Heart left ventricle (tissue), 16 donors: Measurements from ENCODE around the gene KIF26A. TPM values are rescaled to one million over a fixed set of nuclear protein-coding genes. Genes with fewer than 3 reads are reported as not detected.

ENCODE experiments used
- ATAC-seq, 4 donors: fragments of 200-7000 bp; cut with Tn5 transposase; one replicate each; pipeline ENCODE4 v1.9.1; 2020 to 2022; ENCODE audit warnings: moderate library complexity in 4 of 4, mild to moderate bottlenecking in 3 of 4, moderate number of reproducible peaks in 1 of 4
- DNase-seq, 5 donors: peaks; one replicate each; pipeline ENCODE4 v3.0.0-alpha.2; 2020
- H3K27ac ChIP-seq, 12 donors: fragments of 200-600 bp; sonication (generic) in 4 of 12; one replicate each; pipeline versions ENCODE4 v1.5.0 to v1.8.0; 2016 to 2022; ENCODE audit warnings: mild to moderate bottlenecking in 2 of 12
- H3K27me3 ChIP-seq, 9 donors: fragments of 200-600 bp; sonication (generic) in 2 of 9; one replicate each; pipeline versions ENCODE4 v1.5.1 to v1.8.0; 2016 to 2022; ENCODE audit warnings: mild to moderate bottlenecking in 3 of 9
- H3K36me3 ChIP-seq, 9 donors: fragments of 200-600 bp; sonication (generic) in 2 of 9; one replicate each; pipeline versions ENCODE4 v1.5.0 to v1.8.0; 2018 to 2022; ENCODE audit warnings: mild to moderate bottlenecking in 2 of 9
- H3K4me1 ChIP-seq, 12 donors: fragments of 200-600 bp; sonication (generic) in 4 of 12; one replicate each; pipeline versions ENCODE4 v1.5.0 to v1.8.0; 2016 to 2022; ENCODE audit warnings: mild to moderate bottlenecking in 3 of 12
- H3K4me3 ChIP-seq, 12 donors: fragments of 200-600 bp; sonication (generic) in 4 of 12; one replicate each; pipeline versions ENCODE4 v1.5.0 to v1.8.0; 2017 to 2022; ENCODE audit warnings: mild to moderate bottlenecking in 9 of 12, moderate library complexity in 4 of 12
- H3K9me3 ChIP-seq, 12 donors: fragments of 200-600 bp; sonication (generic) in 4 of 12; one replicate each; pipeline versions ENCODE4 v1.5.0 to v1.8.0; 2016 to 2022; ENCODE audit warnings: mild to moderate bottlenecking in 1 of 12
- POLR2A ChIP-seq, 2 donors: fragments of 450-650 bp; IDR thresholded peaks; one replicate each; pipeline ENCODE4 v1.6.1; 2017; ENCODE audit warnings: antibody characterized with exemption in 2 of 2, mild to moderate bottlenecking in 2 of 2, moderate library complexity in 2 of 2
- WGBS, 4 donors: extraction: QIAGEN DNeasy Blood & Tissue Kit in 2 of 4; methylation state at CpG; one replicate each; pipeline versions ENCODE4 v1.1.5 to v1.1.7; 2013 to 2018; 5-methylcytosine and 5-hydroxymethylcytosine counted together
- intact Hi-C, 10 donors: fragments of 100-400 bp; cut with DNase I; formaldehyde crosslinking; loops; one replicate each; pipeline versions ENCODE4 v1.11.1 to v1.14.2; 2022
- polyA plus RNA-seq, 2 donors: library from polyadenylated mRNA; stranded (reverse); fragments of 200-250 nt; gene quantifications; one replicate each; pipeline ENCODE4 v1.2.3, GENCODE V29; 2013
- total RNA-seq, 9 donors: library from RNA; depleted of rRNA in 2 of 9; stranded (reverse); fragments of >200 nt in 2 of 9; fragmentation: NEBNext Ultra II Directional in 3 of 9; extraction: Animal tissue kit (Norgen Biotek cat#: 25700) in 3 of 9; gene quantifications; one replicate each; pipeline versions ENCODE4 v1.1.0 to v1.2.4, GENCODE V29; 2016 to 2023
- TF ChIP-seq, protein P1 (sequence below), 12 donors: fragments of 200-600 bp; sonication (generic) in 4 of 12; IDR thresholded peaks; one replicate each; pipeline versions ENCODE4 v1.5.0 to v1.8.0; 2018 to 2022; ENCODE audit warnings: antibody characterized with exemption in 12 of 12, mild to moderate bottlenecking in 5 of 12
- donor health status: ischemic (EF 13 %, LVEDD 7.1; RV severe dilation, severe dysfunction).
- donor health status: healthy with polysubstance abuse.
- donor health status: DM: no; HTN: yes; CAD: no.
- donor health status: DM: no; HTN: no; CAD: no.
- donor health status: ischemic (EF 25% LVEDD 6.9; RV normal size, moderate dysfunction).
- donor health status: ischemic (EF 25% LVEDD 5.7; RV mildly dilated, moderate dysfunction).
- donor health status: healthy.
- donor health status: DM: yes; HTN: yes; CAD: no.
- donor health status: ischemic (EF 35%, LVEDD 5.7; RV mildly dilated, moderate dysfunction).
- donor health status: nonischemic (EF 11% LVEDD 7.7; RV severe dilation, severe dysfunction).
- donor health status: DM: yes; HTN: yes; CAD: no.
- donor health status: PGD.
- donor health status: ischemic (EF 29% LVEDD 5.4; RV normal size, mild dysfunction).
- donor health status: nonischemic (EF 23%, LVEDD 6.1; RV moderate dilation, normal function).

Gene KIF26A
- total and polyA plus RNA-seq, 11 donors, result 4.9 to 12.6 (median 7.8) TPM

DNA sequence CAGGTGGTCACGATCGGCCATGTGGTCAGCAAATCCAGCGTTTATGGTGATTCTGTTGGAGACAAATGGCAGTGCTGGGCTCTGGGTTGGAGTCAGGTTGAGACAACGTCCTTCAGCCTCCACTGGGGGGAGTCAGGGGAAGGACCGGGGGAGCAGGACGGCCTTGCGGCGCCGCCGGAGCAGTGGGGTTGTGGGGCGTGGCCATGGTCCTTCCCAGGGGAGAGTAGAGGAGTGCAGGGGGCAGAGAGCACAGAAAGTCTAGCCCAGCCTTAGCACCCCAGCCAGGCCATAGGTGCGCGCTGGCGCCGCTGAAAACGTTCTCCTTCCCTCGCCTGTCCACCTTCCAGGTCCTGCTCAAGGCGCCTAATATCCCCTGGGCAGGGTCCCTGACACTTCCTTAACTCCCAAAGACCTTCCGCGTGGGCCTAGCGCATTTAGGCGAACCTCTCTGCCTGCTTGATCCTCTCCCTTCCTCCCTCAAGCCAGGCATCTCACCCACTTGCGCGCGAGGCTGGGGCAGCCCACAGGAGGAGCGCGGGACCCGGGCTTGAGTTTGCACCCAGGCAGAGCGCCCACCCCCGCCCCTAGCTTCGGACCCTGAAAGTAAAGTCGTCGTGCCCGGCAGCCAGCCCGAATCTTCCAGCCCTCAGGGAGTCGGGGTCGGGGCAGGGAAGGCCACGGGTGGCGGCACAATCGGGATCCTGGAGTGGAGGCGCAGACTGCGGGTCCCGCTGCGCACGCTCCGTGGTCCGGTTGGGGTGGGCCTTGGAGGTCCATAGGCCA is 3.1 kb upstream of the KIF26A start:
- H3K9me3 ChIP-seq, result no peaks in the 10 kb centered on the region
- H3K27me3 ChIP-seq, result peaks cover 8 to 66% (median 26%) of the 10 kb centered on the region in 9 donors
- no peaks in the 10 kb centered on the region for H3K36me3 ChIP-seq
- H3K27ac ChIP-seq, result no peak overlapping the region
- peak in 3 of 5 donors; percentile 33 to 59 (median 52) for DNase-seq
- WGBS, 4 donors, result 3 to 6% (median 5%) methylated on average over 26 to 47 of the region's 47 CpGs
- TF ChIP-seq, protein P1, sequence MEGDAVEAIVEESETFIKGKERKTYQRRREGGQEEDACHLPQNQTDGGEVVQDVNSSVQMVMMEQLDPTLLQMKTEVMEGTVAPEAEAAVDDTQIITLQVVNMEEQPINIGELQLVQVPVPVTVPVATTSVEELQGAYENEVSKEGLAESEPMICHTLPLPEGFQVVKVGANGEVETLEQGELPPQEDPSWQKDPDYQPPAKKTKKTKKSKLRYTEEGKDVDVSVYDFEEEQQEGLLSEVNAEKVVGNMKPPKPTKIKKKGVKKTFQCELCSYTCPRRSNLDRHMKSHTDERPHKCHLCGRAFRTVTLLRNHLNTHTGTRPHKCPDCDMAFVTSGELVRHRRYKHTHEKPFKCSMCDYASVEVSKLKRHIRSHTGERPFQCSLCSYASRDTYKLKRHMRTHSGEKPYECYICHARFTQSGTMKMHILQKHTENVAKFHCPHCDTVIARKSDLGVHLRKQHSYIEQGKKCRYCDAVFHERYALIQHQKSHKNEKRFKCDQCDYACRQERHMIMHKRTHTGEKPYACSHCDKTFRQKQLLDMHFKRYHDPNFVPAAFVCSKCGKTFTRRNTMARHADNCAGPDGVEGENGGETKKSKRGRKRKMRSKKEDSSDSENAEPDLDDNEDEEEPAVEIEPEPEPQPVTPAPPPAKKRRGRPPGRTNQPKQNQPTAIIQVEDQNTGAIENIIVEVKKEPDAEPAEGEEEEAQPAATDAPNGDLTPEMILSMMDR (IDR thresholded peaks at IDR 0.05), result peak in 6 of 12 donors; percentile 5 to 38 (median 24)
- TF ChIP-seq POLR2A (IDR thresholded peaks at IDR 0.05), result no peak
- intact Hi-C loops, result loop anchor here in 9 of 10 donors (2.0 to 10.0 kb wide), 13 partner anchors 37 to 507 kb away; no protein-coding TSS in a partner anchor
- H3K4me3 ChIP-seq, result peak overlapping the region in 2 of 12 donors; percentile 24 to 48
- ATAC-seq, result peak in 1 of 4 donors; percentile 6
- H3K4me1 ChIP-seq, result peaks cover 10 to 54% (median 24%) of the 10 kb centered on the region in 12 donors

DNA sequence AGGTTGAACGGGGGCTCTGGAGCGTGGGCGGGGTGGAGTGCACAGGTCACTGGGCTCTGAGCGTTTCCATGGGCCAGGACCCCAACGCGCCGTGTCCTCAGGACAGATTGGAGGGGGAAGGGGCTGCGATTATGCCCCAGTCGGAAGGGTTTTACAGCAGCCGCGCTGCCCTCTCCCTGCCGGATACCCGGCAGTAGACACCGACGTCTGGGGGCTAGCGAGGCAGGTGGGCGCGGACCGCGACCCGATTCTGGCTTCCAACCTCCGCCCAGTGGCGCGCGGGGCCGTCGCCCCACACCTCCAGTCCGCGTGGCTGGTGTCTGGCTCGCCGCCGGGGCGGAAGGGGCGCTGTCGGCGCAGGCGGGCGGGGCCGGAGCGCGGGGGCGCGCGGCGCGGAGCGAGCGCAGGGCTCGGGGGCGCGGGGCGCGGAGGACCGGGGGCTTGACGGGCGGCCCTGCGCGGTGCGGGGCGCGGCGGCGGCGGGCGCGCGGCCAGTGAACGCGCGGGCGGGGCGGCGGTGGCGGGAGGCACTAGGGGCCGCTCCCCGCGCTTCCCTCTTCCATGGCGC is 2.4 kb upstream of the KIF26A start:
- no peak for ATAC-seq
- H3K4me1 ChIP-seq, result peaks cover 10 to 61% (median 26%) of the 10 kb centered on the region in 12 donors
- H3K4me3 ChIP-seq, result peak overlapping the region in 8 of 12 donors; percentile 37 to 75 (median 60)
- H3K27ac ChIP-seq, result no peak overlapping the region
- H3K36me3 ChIP-seq, result no peaks in the 10 kb centered on the region
- H3K27me3 ChIP-seq, result peaks cover 8 to 65% (median 26%) of the 10 kb centered on the region in 9 donors
- 0 to 2% (median 1%) methylated on average over 22 to 78 of the region's 78 CpGs for WGBS, 4 donors
- TF ChIP-seq, protein P1 (IDR thresholded peaks at IDR 0.05), result no peak
- no peak for TF ChIP-seq POLR2A (IDR thresholded peaks at IDR 0.05)
- DNase-seq, result peak; percentile 13 to 54 (median 20)
- intact Hi-C loops, result loop anchor here in 9 of 10 donors (2.0 to 10.0 kb wide), 15 partner anchors 36 to 506 kb away; no protein-coding TSS in a partner anchor
- H3K9me3 ChIP-seq, result no peaks in the 10 kb centered on the region

DNA sequence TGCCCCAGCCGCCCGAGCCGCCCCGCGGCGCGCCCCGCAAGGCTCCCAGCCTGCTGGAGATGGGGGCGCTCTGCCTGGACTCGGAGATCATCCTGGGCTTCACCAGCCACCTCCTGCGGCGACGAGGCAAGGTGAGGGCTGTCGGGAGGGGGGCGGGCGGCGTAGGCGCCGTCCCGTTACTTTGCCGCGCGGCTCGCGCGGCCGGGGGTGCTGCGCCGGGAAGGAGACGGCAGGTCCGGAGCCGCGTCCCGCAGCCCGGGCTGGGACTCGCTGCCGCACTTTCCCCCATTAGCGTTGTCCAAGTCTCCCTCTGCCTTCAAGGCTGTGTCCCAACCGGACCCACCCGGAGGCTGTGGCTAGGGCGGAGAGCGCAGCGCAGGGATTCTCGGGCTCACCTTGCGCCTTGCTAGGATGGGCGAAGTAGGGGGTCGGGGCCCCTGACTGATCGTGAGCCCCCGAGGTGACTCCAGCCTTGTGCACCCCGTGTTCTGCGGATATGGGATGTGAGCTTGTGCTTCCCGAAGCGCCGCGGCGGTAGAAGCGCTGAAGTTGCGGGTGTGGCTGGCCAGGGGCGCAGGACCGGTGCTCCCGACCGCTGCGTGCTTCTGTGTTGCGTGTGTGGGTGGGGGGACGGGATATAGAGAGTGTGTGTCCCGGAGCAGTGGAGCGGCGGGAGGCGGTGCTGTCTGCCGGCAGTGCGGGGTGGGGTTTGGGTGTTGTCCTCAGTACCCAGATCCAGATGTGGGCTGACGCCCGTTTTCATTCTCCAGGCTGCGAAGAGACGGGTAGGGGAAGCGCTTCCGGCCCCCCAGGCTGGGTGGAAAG is 1.7 kb upstream of the KIF26A start:
- H3K4me3 ChIP-seq, result peak overlapping the region in 10 of 12 donors; percentile 37 to 75 (median 60)
- no peak overlapping the region for H3K27ac ChIP-seq
- H3K4me1 ChIP-seq, result peaks cover 10 to 62% (median 26%) of the 10 kb centered on the region in 12 donors
- no peak for ATAC-seq
- peak in 4 of 5 donors; percentile 5 to 52 (median 26) for DNase-seq
- no peaks in the 10 kb centered on the region for H3K36me3 ChIP-seq
- peaks cover 8 to 63% (median 26%) of the 10 kb centered on the region in 9 donors for H3K27me3 ChIP-seq
- intact Hi-C loops, result loop anchor here in 9 of 10 donors (1.0 to 10.0 kb wide), 18 partner anchors 36 to 506 kb away; no protein-coding TSS in a partner anchor
- TF ChIP-seq POLR2A (IDR thresholded peaks at IDR 0.05), result no peak
- TF ChIP-seq, protein P1 (IDR thresholded peaks at IDR 0.05), result no peak
- H3K9me3 ChIP-seq, result no peaks in the 10 kb centered on the region
- 2 to 4% (median 3%) methylated on average over 16 to 77 of the region's 77 CpGs for WGBS, 4 donors
